Activated gamma-delta T cell treated with Interleukin-2 at 50 U/mL for 16 hours (primary cell): Measurements from ENCODE around the gene RAMP2.

Experiments
- DNase-seq: peaks from one replicate; pipeline ENCODE4 v3.0.0-alpha.2; 2020

RAMP2 gene

GRCh38 chr17:42795465-42795864, 34.4 kb downstream of the RAMP2 start:
- DNase-seq: no peak

DNA sequence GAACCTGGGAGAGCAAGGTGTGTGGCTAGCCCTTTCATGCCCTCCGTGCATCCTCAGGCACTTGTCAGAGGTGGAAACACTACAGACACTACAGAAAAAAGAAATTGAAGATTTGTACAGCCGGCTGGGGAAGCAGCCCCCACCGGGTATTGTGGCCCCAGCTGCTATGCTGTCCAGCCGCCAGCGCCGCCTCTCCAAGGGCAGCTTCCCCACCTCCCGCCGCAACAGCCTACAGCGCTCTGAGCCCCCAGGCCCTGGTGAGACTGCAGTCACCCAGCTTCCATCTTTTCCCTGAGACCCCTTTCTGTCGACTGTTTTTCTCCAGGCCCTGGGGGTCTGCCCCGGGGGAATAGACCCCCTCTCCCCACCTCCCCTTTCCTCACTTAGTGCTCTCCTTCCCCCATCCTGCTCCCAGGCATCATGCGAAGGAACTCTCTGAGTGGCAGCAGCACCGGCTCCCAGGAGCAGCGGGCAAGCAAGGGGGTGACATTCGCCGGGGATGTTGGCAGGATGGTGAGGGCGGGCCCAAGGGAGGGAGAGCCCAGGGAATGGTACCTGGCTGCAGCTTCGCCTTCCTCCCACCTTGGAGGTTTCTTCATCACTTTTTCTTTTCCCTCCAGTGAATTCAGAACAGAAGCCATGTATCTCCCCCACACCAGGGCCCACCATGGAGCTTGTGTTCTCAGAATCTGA, 35.2 kb downstream of the RAMP2 start:
- no peak for DNase-seq

GRCh38 chr17:42797067-42798007, 36.3 kb downstream of the RAMP2 start:
- no peak for DNase-seq

DNA sequence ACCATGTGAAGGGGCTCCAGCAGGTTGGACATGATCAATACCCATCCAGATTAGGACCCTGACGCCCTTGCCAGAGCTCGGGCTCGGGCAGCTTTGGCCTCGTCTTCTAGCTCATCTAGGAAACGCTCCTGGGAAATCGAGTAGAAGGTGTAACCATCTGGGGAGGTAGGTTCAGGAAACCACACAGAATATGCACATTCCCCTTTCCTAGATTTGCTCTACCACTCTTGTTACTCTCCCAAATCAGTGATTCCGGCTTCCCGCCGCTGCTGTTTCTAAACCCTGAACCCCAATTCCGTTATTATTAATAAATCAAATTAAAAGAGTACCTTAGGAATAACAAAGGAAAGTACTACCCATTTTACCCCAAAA, 37.0 kb downstream of the RAMP2 start:
- no peak for DNase-seq

- peak; percentile 65 for DNase-seq
Observed at GRCh38 chr17:42798383-42799380, 37.7 kb downstream of the RAMP2 start, which contains the start of the genes CNTD1 and COA3. CNTD1 (plus strand) TSS chr17:42798861; CDS start chr17:42799068, 207 bp downstream. COA3 (minus strand) TSS chr17:42798704; CDS start chr17:42798681, 23 bp downstream.

DNA sequence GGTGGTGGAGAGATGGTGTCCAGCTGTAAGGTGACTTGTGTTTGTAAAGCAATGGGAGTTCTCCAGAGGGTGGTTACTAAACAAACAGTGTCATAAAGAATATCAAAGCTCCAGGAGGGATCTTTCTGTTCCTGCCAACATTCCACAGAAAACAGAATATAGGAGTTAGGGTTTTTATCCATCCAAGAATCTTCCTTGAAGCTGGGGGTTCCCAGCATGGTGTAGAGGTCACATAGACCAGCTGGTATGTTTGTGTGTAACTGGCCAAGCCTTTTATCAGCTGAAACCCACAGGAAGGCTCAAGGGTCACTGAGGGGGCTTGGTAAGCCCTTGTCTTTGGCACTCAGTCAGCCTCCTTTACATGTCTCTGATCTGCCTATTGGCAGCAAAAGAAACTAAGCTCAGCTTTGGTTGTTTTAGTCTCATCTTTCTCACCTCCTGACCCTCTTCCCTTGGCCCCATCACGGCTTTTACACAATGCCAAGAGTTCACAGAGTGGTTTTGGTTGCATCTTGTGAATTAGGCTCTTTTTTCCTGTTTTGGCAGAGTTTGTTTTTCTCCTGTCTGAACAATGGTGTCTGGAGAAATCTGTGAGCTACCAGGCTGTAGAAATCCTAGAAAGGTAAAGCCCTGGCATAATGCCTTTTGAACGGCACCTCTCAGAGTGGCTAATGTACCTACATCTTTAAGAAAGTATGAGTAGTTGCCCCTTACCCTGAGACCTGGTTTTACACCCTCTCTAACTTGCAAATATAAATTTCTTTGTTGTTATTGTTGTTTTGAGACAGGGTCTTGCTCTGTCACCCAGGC, 42.3 kb downstream of the RAMP2 start:
- DNase-seq: no peak

GRCh38 chr17:42804918-42805367, 43.9 kb downstream of the RAMP2 start:
- no peak for DNase-seq

DNA sequence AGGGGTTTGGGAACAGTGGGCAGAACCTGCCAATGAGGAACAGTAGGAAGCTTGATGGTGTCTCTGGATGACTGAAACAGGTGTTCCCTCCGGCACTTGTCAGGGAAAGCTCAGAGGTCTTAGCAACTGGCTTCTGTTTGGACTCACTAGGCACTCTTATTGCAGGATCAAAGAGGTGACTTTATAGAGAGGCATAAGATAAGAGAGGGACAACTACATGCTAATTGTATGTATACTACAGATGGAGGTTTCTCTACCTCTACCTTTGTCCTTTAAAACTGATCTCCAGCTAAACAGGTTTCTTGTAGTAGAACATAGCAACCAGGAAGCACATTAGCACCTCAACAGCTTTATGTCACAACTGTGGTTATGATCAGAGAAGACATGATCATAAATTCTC, 45.2 kb downstream of the RAMP2 start:
- DNase-seq: no peak

- no peak for DNase-seq
Observed at GRCh38 chr17:42809250-42809649, 48.2 kb downstream of the RAMP2 start.
